ENCODE results near the gene PIGQ. TPM values are rescaled to one million over a fixed set of nuclear protein-coding genes. Genes with fewer than 3 reads are reported as not detected.

PIGQ gene
- total and polyA plus RNA-seq, 2 of the 13 experiments (the other 11 are each of a cell fraction or from before 2014, with no cell fraction given): 7.7 to 19.7 TPM

GRCh38 chr16:526181-527014 lies 43.4 kb upstream of the PIGQ start (continued):
- TF ChIP-seq CEBPB (IDR thresholded peaks at IDR 0.05; ENCODE audit: borderline replicate concordance, low read depth, low read length) (no peak), POLR2A (IDR thresholded peaks at IDR 0.05; ENCODE audit: insufficient read depth in 1 of 2, low read depth in 2 of 2, low read length in 2 of 2) (peak in 1 of 2 experiments; percentile 45; a peak in 1 of 4 replicates), ZNF251 (CRISPR knock-in tag; IDR thresholded peaks at IDR 0.05) (no peak)

DNA sequence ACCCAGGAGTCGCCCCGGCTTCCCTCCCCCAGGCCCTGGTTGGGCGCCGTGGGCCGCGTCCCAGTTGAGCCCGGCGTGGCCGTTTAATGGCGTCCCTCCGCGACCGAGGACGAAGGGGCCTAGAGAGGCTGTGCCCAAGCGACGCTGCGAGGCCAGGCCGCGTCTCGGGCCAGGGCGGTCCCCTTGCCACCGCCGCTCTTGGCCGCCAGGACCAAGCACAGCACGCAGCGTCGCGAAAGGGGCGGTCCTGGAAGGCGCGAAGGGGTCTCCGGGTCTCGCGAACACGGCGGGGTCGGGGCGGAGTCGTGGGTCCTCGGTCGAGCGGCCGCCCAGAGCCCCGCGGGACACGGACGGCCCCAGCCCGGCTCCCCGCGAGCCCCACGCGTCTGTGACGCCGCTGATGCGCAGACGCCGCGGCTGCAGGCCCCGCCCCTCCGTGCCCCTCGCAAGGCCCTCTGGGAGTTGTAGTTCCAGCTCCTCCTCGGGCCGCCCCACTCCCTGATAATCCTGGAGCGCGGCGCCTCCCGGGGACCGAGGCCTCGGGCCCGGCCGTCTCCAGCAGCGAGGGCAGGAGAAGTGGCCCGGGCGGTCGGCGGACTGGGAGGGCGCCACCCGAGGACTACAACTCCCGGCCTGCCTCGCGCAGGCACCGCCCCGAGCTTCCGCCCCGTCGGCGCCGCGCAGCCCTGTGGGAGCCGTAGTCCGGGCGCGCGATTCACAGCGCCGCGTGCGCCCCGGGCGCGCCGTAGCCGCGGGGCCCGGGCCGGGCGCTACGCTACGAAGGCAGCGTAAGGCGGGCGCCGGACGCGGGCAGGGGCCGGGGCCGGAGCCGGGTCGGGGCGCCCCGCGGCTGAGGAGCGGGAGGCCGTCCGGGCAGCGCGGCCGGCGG lies 42.5 kb upstream of the PIGQ start, which contains the start of gene CAPN15:
TSS of gene CAPN15 (plus strand) at position 698 of the 889 bp plus-strand sequence. CDS start 19,127 bp downstream, outside the sequence.
- POLR2A ChIA-PET: interaction anchor here (0.7 to 2.7 kb wide), 12 partner anchors 9 to 148 kb away, joined by 3 to 35 read pairs (median 6); partner anchors contain the start of gene PIGQ
- TF ChIP-seq PAX8 (CRISPR knock-in tag; IDR thresholded peaks at IDR 0.05; ENCODE audit: borderline replicate concordance): no peak
- TF ChIP-seq ZNF383 (CRISPR knock-in tag; IDR thresholded peaks at IDR 0.05; ENCODE audit: borderline replicate concordance): no peak
- no peak for TF ChIP-seq SMAD1 (CRISPR knock-in tag; IDR thresholded peaks at IDR 0.05; ENCODE audit: borderline replicate concordance, low read depth)
- TF ChIP-seq GABPB1 (CRISPR knock-in tag; IDR thresholded peaks at IDR 0.05): peak; percentile 91
- TF ChIP-seq, protein P1, sequence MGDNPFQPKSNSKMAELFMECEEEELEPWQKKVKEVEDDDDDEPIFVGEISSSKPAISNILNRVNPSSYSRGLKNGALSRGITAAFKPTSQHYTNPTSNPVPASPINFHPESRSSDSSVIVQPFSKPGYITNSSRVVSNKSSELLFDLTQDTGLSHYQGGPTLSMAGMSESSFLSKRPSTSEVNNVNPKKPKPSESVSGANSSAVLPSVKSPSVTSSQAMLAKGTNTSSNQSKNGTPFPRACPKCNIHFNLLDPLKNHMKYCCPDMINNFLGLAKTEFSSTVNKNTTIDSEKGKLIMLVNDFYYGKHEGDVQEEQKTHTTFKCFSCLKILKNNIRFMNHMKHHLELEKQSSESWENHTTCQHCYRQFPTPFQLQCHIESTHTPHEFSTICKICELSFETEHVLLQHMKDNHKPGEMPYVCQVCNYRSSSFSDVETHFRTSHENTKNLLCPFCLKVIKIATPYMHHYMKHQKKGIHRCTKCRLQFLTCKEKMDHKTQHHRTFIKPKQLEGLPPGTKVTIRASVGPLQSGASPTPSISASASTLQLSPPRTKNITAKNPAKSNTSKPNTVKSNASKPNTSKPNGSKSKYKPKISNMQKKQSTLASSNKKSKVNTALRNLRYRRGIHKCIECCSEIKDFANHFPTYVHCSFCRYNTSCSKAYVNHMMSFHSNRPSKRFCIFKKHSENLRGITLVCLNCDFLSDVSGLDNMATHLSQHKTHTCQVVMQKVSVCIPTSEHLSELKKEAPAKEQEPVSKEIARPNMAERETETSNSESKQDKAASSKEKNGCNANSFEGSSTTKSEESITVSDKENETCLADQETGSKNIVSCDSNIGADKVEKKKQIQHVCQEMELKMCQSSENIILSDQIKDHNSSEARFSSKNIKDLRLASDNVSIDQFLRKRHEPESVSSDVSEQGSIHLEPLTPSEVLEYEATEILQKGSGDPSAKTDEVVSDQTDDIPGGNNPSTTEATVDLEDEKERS (CRISPR knock-in tag; IDR thresholded peaks at IDR 0.05): no peak
- no peak for TF ChIP-seq RBM22 (optimal IDR thresholded peaks at IDR 0.05; ENCODE audit: low read length)
- TF ChIP-seq, protein P2, sequence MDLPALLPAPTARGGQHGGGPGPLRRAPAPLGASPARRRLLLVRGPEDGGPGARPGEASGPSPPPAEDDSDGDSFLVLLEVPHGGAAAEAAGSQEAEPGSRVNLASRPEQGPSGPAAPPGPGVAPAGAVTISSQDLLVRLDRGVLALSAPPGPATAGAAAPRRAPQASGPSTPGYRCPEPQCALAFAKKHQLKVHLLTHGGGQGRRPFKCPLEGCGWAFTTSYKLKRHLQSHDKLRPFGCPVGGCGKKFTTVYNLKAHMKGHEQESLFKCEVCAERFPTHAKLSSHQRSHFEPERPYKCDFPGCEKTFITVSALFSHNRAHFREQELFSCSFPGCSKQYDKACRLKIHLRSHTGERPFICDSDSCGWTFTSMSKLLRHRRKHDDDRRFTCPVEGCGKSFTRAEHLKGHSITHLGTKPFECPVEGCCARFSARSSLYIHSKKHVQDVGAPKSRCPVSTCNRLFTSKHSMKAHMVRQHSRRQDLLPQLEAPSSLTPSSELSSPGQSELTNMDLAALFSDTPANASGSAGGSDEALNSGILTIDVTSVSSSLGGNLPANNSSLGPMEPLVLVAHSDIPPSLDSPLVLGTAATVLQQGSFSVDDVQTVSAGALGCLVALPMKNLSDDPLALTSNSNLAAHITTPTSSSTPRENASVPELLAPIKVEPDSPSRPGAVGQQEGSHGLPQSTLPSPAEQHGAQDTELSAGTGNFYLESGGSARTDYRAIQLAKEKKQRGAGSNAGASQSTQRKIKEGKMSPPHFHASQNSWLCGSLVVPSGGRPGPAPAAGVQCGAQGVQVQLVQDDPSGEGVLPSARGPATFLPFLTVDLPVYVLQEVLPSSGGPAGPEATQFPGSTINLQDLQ (CRISPR knock-in tag; IDR thresholded peaks at IDR 0.05): no peak
- no peak for TF ChIP-seq MAFK (conservative IDR thresholded peaks at IDR 0.05 in 1 of 2, IDR thresholded peaks at IDR 0.05 in 1 of 2; ENCODE audit: low read length in 2 of 2)
- TF ChIP-seq ZNF224 (CRISPR knock-in tag; IDR thresholded peaks at IDR 0.05): no peak
- TF ChIP-seq CBFB (CRISPR knock-in tag; IDR thresholded peaks at IDR 0.05): peak; percentile 37; the same call in 1 of the 2 replicates
- peak; percentile 96 for TF ChIP-seq SP4 (CRISPR knock-in tag; IDR thresholded peaks at IDR 0.05)

More for the DNA sequence above, 42.5 kb upstream of the PIGQ start, which contains the start of gene CAPN15:
- peak within 1 kb of the TSS; percentile 92 to 96 (median 96) for H3K4me3 ChIP-seq (replicated peaks in 1 of 3; ENCODE audit: insufficient read depth in 1 of 3, low read depth in 2 of 3, low read length in 3 of 3)
- in situ Hi-C loops (cut with HindIII; ENCODE audit: extremely low pct_ligation_motif_present, low pct_unique_long_range_greater_than_20kb) (no loop called here), intact Hi-C loops (cut with micrococcal nuclease; ENCODE audit: unreplicated experiment) (no loop called here)
- peaks cover 0 to 5% of the 10 kb centered on the region in 2 experiments; a peak in 1 of 5 replicates for H3K36me3 ChIP-seq (replicated peaks in 1 of 2; ENCODE audit: control insufficient read depth in 1 of 2, insufficient read depth in 2 of 2, low read length in 2 of 2)
- CTCF ChIA-PET (ENCODE audit: low intra/inter-chr PET ratio, low total read pairs): no interaction called here
- peak within 1 kb of the TSS; percentile 98 for H3K9ac ChIP-seq (ENCODE audit: insufficient read depth, low read depth, low read length)
- no TSS peak for BruUV-seq (replicated peaks)
- peaks cover 59% of the 10 kb centered on the region for H3K79me2 ChIP-seq (ENCODE audit: insufficient read depth, low read length)
- FAIRE-seq: no peak
- H3K4me1 ChIP-seq (ENCODE audit: insufficient read depth, low read length): peaks cover 52% of the 10 kb centered on the region
- peak; percentile 76 for ATAC-seq
- H3K27ac ChIP-seq (ENCODE audit: extremely low read length, insufficient read depth, low read length): peak within 1 kb of the TSS; percentile 72
- H3K4me2 ChIP-seq (ENCODE audit: low read depth, low read length): peak within 1 kb of the TSS; percentile 99
- no peaks in the 10 kb centered on the region; a peak in 1 of 5 replicates for H3K27me3 ChIP-seq (ENCODE audit: control insufficient read depth in 1 of 2, insufficient read depth in 2 of 2, low read length in 2 of 2)
- H4K20me1 ChIP-seq (ENCODE audit: insufficient read depth, low read length): peaks cover 13% of the 10 kb centered on the region; the same call in 1 of the 2 replicates
- WGBS (ENCODE audit: low lambda C conversion rate): no CpG with 5 or more reads among the region's 129 CpGs
- DNase-seq (ENCODE audit: low spot score): peak; percentile 76
- no peak within 1 kb of the TSS for H2AFZ ChIP-seq (ENCODE audit: low read length)
- no peaks in the 10 kb centered on the region for H3K9me3 ChIP-seq (ENCODE audit: low read length)

Measured in HepG2 (cell line).